GM19240 (cell line): ENCODE data around the gene NUDT10.
"Not testable (repeated sequence)": the region's sequence is repeated elsewhere in the genome, so short reads cannot be mapped to it uniquely, and the experiment has no call there.

ENCODE experiments used
- DNase-seq: peaks from one replicate; pipeline ENCODE4 v3.0.0; 2011; ENCODE audit warnings: low spot score; ENCODE audit not compliant: insufficient read length

Gene NUDT10

DNA sequence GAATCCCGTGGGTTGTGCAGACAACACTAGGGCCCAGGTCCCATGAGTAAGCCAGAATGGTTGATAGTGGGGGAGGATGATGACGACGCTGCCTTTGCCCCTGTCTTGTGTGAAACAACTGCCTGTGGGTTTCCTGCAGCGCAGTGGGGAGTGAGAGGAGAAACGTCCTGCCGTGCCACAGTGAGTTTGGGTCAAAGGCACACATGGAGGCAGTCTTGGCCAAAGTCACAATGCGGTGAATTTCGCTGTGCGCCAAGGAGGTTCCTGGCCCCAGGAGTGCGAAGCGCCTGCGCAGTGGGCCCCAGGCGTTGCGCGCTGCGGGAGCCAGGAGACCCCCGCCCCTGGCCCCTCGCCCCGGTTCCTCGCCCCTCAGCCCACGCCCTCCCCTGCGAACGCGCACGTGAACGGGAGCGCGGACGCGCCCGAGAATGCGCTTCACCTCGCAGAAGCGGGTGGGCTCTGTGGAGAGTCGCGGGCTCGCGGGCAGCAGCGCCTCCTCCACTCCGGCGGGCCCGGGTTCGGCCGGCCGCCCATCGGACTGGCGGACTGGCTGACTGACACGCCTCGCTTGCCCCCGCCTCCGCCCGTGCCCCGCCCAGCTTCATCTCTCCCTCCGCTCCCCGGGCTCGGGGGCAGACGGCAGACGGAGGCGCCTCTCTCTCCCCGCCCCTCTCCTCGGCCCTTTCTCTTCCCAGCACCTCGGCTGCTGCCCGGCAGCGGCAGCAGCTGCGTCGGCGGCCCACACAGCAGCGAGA lies at the start of gene NUDT10:
TSS of gene NUDT10 (plus strand) at position 635 of the 755 bp plus-strand sequence. CDS start 144 bp downstream, outside the sequence.
- no peak for DNase-seq

DNA sequence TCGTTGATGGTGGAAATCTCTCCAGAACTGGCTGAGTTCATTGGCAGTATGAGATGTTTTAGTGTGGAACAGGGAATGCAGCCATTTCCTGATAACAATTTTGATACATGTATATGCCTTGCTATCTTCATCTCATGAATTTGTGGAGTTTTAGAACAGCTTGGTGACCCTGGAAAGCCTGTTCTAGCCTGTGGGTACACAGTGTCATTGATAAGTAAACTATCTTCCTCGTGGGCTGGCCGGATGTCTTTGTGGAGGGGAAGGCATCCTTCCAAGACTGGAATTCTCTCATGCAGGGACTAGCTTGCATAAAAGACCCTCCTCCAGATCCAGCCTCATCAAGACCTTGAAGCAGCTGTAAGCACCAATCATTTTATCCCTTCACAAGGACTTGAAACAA lies 40.2 kb upstream of the NUDT10 start:
- DNase-seq: no peak

DNA sequence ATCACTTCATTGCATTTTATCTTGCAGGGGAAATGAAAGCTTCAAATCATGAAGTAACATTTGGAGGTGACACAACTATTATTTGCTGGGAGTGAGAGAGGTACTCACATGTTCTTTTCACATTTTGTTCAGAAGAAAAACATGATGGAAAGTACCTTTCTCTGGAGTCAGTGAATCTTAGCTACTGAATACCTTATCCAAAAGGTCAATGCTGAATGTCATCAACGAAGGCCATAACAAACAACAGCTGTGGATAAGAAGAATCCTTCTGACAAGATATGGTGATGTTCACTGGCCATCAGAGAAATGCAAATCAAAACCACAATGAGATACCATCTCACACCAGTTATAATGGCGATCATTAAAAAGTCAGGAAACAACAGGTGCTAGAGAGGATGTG lies 36.5 kb upstream of the NUDT10 start:
- no peak for DNase-seq

DNA sequence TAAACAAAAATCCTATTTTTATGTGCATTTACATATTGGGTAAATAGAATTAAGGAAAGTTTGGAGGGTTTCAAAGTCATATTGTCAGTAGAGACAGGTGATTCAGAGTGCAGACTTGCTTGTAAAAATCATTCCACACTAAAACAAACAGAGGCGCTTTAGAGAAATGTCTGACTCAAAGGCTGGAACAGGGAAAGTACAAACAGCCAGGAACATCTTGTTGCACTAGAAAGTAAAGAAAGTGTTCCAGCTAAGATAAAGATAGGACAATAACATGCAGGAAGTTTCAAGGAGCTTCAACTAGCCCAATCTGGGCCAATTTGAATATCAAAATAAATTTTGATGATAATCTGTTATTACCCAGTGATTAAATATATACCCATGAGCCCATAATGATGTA lies 16.4 kb upstream of the NUDT10 start:
- no peak for DNase-seq

DNA sequence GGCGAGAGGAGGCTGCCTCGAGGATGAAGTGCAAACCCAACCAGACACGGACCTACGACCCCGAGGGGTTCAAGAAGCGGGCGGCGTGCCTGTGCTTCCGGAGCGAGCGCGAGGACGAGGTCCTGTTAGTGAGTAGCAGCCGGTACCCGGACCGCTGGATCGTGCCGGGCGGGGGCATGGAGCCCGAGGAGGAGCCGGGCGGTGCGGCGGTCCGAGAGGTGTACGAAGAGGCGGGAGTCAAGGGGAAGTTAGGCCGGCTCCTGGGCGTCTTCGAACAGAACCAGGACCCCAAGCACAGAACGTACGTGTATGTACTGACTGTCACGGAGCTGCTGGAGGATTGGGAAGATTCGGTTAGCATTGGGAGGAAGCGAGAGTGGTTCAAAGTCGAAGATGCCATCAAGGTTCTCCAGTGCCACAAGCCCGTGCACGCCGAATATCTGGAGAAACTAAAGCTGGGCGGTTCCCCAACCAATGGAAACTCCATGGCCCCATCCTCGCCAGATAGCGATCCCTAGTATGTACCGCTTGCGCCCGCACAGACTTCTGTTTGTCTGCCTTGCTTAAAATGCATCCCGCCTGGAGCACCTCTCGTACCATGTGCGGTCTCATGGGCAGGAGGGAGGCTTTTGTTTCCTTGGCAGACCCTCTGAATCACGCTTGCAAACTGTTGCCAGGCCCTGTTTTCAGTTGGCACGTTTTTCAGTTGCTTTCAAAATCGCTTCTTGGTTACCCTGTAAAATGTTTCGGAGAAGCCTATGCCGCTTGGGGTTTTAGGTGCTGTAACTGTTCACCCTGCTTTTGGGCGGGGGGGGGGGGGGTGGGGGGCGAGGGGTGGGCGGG lies 542 bp downstream of the NUDT10 start:
- DNase-seq: not testable (repeated sequence)

DNA sequence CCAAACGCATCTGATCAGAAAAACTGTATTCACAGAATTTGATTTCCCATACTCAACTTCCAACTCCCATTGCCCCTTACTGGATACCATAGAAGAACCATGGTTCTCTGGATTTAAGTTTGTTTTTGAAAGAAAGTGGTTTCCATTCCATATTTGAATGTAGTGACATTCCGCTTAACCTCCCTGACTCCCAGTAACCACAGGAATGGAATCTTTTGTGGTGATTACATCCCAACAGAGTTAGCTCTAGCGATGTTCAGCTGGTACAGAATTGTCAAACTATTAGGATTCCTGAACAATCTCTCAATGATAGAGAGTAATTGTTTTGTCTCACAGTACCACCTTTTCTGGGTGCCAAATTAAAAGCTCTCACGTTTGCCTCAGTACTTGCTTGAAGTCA lies 1.7 kb downstream of the NUDT10 start:
- DNase-seq: no peak

DNA sequence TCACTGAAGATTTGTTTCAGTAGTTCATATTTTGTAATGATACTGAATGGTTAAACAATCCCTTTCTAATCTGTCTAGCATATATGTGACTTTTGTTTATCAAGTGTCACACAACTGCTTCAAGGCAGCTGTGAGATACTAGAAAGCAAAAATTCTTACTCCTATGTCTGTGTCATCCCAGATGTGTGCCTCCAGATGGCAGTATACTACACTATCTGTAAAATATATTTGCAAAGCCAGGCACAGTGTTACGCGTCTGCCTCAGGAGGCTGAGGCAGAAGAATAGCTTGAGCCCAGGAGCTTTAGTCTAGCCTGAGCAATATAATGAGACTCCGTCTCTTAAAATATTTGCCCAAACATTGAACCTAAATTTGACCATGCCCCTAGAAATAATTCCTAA lies 4.0 kb downstream of the NUDT10 start:
- DNase-seq: peak; percentile 2

DNA sequence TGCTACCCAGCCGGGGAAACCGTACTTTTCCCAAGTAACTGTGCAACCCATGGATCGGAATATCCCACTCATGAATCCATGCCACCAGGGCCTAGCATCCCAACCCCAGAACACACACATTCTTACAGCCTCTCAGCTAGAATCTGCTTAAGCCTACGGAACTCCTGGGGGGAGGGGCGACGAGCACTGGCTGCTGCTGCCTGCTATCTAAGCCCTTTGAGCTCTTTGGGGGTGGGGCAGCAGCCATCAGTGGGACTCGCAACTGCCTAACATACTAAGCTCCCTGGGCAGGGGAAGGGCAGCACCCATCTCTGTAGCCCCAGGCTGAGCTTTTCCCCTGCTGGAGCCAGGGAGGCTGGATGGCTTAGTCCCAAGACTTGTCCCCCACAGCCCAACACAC lies 28.6 kb downstream of the NUDT10 start:
- no peak for DNase-seq

DNA sequence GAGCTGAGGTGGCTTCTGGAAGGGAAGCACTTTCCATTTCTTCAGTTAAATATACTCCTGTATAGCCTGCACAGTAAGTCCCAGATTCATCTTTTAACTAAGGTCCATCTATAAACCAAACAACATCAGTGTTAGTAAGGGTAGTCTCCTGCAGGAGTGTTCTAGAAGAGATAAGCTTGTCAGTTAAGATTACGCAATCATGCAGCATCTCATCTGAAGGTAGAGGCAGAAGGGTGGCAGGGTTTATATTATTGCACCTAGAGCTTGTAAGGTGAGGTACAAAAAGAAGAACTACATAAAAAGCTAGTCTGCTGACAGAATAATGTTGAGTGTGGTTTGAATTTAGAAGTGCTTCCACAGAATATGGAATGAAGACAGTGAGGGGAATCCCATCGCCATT lies 44.0 kb downstream of the NUDT10 start:
- DNase-seq: no peak
